ENCODE data around the gene FBXO10. TPM values are rescaled to one million over a fixed set of nuclear protein-coding genes. Genes with fewer than 3 reads are reported as not detected.

The FBXO10 gene
- total and polyA plus RNA-seq, 2 of the 8 experiments (the other 6 are each of a cell fraction or from before 2014, with no cell fraction given) = 13.1 to 13.9 TPM

GRCh38 chr9:37547328-37547878 lies 28.8 kb downstream of the FBXO10 start:
- H3K27me3 ChIP-seq (replicated peaks in 1 of 4; ENCODE audit: control insufficient read depth in 3 of 4, extremely low read depth in 1 of 4, insufficient read depth in 3 of 4, low read length in 3 of 4) = no peaks in the 10 kb centered on the region
- no peak overlapping the region for H3K56ac ChIP-seq (replicated peaks; ENCODE audit: insufficient read length, low read depth, low read length)
- H2BK15ac ChIP-seq (ENCODE audit: low read length) = no peak overlapping the region
- H3K18ac ChIP-seq (ENCODE audit: extremely low read depth, low read length) = no peak overlapping the region
- no peak overlapping the region for H4K8ac ChIP-seq (ENCODE audit: extremely low read depth, insufficient read depth, low read length)
- no peak overlapping the region for H2AK5ac ChIP-seq (ENCODE audit: low read depth, low read length)
- H2BK5ac ChIP-seq (ENCODE audit: low read depth, low read length) = no peak overlapping the region
- WGBS, 2 experiments (ENCODE audit: extremely low coverage in 1 of 2, insufficient coverage in 1 of 2, insufficient read length in 1 of 2, insufficient replicate concordance in 2 of 2, low coverage in 1 of 2, low lambda C conversion rate in 2 of 2, missing lambda C conversion rate in 1 of 2) = 90% methylated on average over 5 of the region's 5 CpGs; no CpG with 5 or more reads in 1 of the 2 experiments
- no peaks in the 10 kb centered on the region for H3K23me2 ChIP-seq (ENCODE audit: low read depth, low read length)
- no peak overlapping the region for H2BK120ac ChIP-seq (replicated peaks; ENCODE audit: low read depth, low read length)
- H3K36me3 ChIP-seq (ENCODE audit: control insufficient read depth in 2 of 4, insufficient read depth in 4 of 4, low read length in 3 of 4) = no peaks in the 10 kb centered on the region
- H4K20me1 ChIP-seq (replicated peaks in 1 of 2; ENCODE audit: control insufficient read depth in 1 of 2, insufficient read depth in 2 of 2, low read length in 2 of 2) = peaks cover 0 to 4% of the 10 kb centered on the region in 2 experiments
- H3K79me2 ChIP-seq (ENCODE audit: control insufficient read depth in 1 of 2, insufficient read depth in 2 of 2, low read length in 2 of 2) = no peaks in the 10 kb centered on the region
- H3K4me1 ChIP-seq (replicated peaks in 1 of 4; ENCODE audit: control insufficient read depth in 3 of 4, insufficient read depth in 4 of 4, low read length in 3 of 4) = no peaks in the 10 kb centered on the region; a peak in 1 of 7 replicates
- no peaks in the 10 kb centered on the region for H3K79me1 ChIP-seq (ENCODE audit: low read depth, low read length)
- no peak overlapping the region for H3K14ac ChIP-seq (ENCODE audit: insufficient read length)
- no peak overlapping the region for H2BK12ac ChIP-seq (ENCODE audit: low read depth, low read length)
- H3K4ac ChIP-seq (replicated peaks; ENCODE audit: insufficient read length, low read depth, low read length) = no peak overlapping the region
- no peak overlapping the region for H4K5ac ChIP-seq (ENCODE audit: insufficient read length, low read depth, low read length)
- TF ChIP-seq POU5F1 (IDR thresholded peaks at IDR 0.05; ENCODE audit: low read depth, low read length) (no peak), RXRA (IDR thresholded peaks at IDR 0.05; ENCODE audit: insufficient read depth, low read depth, low read length) (no peak), EP300 (IDR thresholded peaks at IDR 0.05; ENCODE audit: borderline replicate concordance in 1 of 2, low read depth in 2 of 2, low read length in 2 of 2) (no peak), SP1 (IDR thresholded peaks at IDR 0.05; ENCODE audit: low read depth, low read length) (no peak), MAX (IDR thresholded peaks at IDR 0.05) (no peak), SP4 (IDR thresholded peaks at IDR 0.05; ENCODE audit: low read length) (no peak), EZH2 (IDR thresholded peaks at IDR 0.05; ENCODE audit: low read depth, low read length, severe bottlenecking) (no peak)
- no peak overlapping the region for H3K4me2 ChIP-seq (ENCODE audit: insufficient read depth in 1 of 2, low read depth in 2 of 2, low read length in 2 of 2)
- no peak overlapping the region for H2AFZ ChIP-seq (ENCODE audit: low read length)
- no peaks in the 10 kb centered on the region for H3K9me3 ChIP-seq (ENCODE audit: insufficient read depth in 2 of 2, low read depth in 1 of 2, low read length in 1 of 2)
- DNase-seq (ENCODE audit: low read depth in 1 of 2, low spot score in 2 of 2) (no peak), FAIRE-seq (no peak)
- no peak overlapping the region for H2BK20ac ChIP-seq (ENCODE audit: low read length)
- H3K23ac ChIP-seq (ENCODE audit: insufficient read length) = no peak overlapping the region
- no peak overlapping the region for H4K91ac ChIP-seq (replicated peaks; ENCODE audit: insufficient read length, low read length)
- H3K27ac ChIP-seq (ENCODE audit: low read depth, low read length) = no peak overlapping the region
- ChIA-PET POLR2A (ENCODE audit: partially characterized antibody) (interaction anchor here (1.9 kb wide), 1 partner anchor 12 kb away, joined by 4 read pairs; no protein-coding TSS in a partner anchor), CTCF (ENCODE audit: partially characterized antibody) (interaction anchor here (1.0 to 1.3 kb wide), 2 partner anchors 18 to 27 kb away, joined by 3 read pairs; no protein-coding TSS in a partner anchor)
- H3K4me3 ChIP-seq (ENCODE audit: extremely low read depth in 1 of 4, insufficient read depth in 2 of 4, low read depth in 3 of 4, low read length in 4 of 4) = no peak overlapping the region
- no peak overlapping the region for H3K9ac ChIP-seq (replicated peaks in 1 of 4; ENCODE audit: extremely low read depth in 1 of 4, low read depth in 3 of 4, low read length in 3 of 4)
